ENCODE results near the gene ESR2.

- no peak for TF ChIP-seq CTCF (IDR thresholded peaks at IDR 0.05)
- TF ChIP-seq POLR2AphosphoS5 (IDR thresholded peaks at IDR 0.05; ENCODE audit: insufficient read depth in 1 of 2, low read depth in 1 of 2): no peak
- no peak for TF ChIP-seq POLR2A (IDR thresholded peaks at IDR 0.05)
These were observed 15.7 kb downstream of the ESR2 start for GRCh38 chr14:64278458-64278857.
